ENCODE results near the gene IFT81.
"Not testable (repeated sequence)": the region's sequence is repeated elsewhere in the genome, so short reads cannot be mapped to it uniquely, and the experiment has no call there.

The IFT81 gene

GRCh38 chr12:110245369-110245772 lies 121.2 kb downstream of the IFT81 start:
- no peak for DNase-seq (ENCODE audit: low spot score)

DNA sequence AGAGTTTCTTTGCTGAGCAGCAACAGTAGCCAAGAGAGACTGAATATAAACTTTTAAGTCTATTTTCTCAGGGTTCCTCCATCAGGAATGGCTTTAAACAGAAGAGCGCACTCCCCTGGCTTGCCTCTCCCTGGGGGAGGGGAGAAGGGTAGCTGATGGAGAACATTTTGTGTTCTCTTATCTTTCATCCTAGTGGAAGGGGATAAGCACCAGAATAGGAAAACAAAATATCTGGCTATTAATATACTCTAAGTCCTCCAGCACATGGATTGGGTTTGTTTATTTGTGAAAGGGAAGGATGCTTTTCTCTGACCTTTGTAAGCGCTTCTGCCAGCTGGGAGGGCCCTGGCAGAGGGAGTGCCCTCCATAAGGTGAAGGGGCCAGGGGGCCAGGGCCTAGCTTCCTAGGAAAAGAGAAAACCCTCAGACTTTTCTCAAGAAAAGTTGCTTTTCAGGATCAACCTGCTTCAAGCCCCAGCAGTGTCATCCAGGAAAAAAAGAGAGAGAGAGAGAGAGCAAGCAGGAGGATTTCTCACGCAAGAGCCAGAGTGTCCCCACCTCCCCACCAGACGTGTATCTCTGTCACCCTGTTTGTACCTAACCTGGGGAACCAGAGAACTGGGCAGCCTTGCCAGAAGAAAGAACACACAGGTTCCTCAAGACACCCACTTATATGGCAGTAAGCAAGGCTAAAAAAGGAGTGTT lies 122.6 kb downstream of the IFT81 start:
- no peak for DNase-seq (ENCODE audit: low spot score)

- no peak for DNase-seq (ENCODE audit: low spot score)
Observed at GRCh38 chr12:110247340-110248095, 123.4 kb downstream of the IFT81 start.

GRCh38 chr12:110248096-110248447 lies 123.9 kb downstream of the IFT81 start:
- no peak for DNase-seq (ENCODE audit: low spot score)

DNA sequence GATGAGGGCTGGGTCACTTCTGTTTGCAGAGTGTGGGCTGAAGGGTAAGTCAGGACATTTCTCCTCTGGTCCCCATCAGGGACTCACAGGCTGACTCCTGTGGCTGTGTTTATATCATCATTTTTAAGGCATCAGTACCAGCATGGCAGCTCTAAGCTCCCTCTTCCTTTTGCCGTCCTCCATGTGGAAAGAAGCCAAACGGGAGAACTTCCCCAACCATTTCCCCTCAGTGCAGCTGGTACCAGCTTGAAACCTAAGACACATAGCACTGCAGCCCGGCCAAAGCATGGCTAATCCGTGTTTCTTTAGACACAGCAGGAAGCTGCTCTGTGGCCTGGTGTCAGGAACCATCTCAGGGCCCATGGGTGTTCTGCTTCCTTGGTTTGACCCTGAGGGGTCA lies 124.9 kb downstream of the IFT81 start:
- DNase-seq (ENCODE audit: low spot score): no peak

- no peak for DNase-seq (ENCODE audit: low spot score)
Observed at GRCh38 chr12:110249716-110250225, 125.6 kb downstream of the IFT81 start.

- DNase-seq (ENCODE audit: low spot score): no peak
Observed at GRCh38 chr12:110251381-110251780, 127.2 kb downstream of the IFT81 start.

DNA sequence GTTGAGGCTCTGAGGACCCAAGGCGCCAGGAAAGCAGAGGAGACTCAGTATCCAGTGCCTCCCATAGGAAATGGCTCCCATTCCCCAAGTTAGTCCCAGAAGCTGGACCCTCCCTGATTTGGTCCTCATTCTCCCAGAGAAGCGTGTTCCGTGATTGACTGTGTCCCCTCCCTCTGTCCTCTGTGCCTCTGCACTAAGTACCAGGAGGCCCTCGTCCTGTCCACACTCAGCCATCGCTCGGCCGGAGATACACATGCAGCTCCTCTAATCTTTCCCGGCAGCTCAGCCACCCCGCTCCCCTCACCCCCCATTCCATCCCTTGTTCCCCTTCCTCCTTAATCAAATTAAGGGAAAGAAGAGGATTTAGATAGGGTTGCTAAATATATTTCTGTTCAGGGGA lies 128.6 kb downstream of the IFT81 start:
- no peak for DNase-seq (ENCODE audit: low spot score)

DNA sequence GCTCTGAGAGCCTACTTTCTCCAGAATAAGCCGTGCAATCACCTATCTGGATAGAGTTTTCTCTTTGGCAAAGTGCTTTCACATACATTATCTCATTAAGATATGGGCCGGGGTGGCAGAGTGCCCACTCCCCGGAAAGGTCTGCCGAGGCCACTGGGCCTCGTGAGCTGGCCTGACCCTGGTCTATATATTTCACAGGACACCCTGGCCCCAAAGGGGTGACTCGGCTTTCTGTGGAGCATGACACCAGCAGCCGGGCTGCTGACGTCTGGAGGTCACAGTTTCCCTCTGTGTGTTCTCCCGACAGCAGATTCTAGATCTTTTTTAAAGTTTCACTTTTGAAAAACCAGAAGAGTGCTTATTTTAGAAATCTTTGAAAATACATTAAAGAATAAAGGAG lies 129.0 kb downstream of the IFT81 start:
- DNase-seq (ENCODE audit: low spot score): no peak

DNA sequence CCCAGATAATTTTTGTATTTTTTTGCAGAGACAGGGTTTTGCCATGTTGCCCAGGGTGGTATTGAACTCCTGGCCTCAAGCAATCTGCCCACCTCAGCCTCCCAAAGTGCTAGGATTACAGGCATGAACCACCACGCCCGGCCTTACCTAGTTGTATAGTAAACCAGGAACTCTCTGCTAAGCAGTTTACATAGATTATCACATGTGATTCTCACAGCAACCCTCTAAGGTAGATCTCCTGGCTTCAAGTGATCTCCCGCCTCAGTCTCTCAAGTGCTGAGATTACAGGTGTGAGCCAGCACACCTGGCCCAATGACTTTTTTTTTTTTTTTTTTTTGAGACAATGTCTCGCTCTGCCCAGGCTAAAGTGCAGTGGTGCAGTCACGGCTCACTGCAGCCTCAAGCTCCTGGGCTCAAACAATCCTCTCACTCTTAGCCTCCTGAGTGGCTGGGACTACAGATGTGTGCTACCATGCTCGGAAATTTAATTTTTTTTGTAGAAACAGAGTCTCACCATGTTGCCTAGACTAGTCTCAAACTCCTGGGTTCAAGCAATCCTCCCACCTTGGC lies 130.9 kb downstream of the IFT81 start:
- no peak for DNase-seq (ENCODE audit: low spot score)

GRCh38 chr12:110255890-110256456 lies 131.8 kb downstream of the IFT81 start:
- not testable (repeated sequence) for DNase-seq (ENCODE audit: low spot score)

- no peak for DNase-seq (ENCODE audit: low spot score)
Observed at GRCh38 chr12:110256780-110257431, 132.7 kb downstream of the IFT81 start.

DNA sequence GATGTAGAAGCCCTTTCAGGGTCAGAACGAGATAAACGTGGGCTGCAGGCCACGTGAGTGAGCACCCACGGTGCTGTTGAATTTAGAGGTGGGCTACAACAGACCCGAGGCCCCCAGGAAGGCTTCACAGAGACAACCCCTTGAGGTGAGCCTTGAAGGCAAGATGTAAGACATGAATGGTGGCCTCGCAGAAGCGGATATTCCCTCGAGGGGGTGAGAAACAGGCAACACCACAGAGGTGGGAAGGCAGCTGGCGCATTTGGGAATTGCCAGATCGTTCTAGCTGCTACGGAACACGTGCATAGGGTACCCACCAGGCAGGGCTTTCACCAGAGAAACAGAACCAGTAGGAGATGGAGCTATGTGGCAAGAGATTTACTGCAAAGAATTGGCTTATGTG lies 134.3 kb downstream of the IFT81 start:
- DNase-seq (ENCODE audit: low spot score): no peak

DNA sequence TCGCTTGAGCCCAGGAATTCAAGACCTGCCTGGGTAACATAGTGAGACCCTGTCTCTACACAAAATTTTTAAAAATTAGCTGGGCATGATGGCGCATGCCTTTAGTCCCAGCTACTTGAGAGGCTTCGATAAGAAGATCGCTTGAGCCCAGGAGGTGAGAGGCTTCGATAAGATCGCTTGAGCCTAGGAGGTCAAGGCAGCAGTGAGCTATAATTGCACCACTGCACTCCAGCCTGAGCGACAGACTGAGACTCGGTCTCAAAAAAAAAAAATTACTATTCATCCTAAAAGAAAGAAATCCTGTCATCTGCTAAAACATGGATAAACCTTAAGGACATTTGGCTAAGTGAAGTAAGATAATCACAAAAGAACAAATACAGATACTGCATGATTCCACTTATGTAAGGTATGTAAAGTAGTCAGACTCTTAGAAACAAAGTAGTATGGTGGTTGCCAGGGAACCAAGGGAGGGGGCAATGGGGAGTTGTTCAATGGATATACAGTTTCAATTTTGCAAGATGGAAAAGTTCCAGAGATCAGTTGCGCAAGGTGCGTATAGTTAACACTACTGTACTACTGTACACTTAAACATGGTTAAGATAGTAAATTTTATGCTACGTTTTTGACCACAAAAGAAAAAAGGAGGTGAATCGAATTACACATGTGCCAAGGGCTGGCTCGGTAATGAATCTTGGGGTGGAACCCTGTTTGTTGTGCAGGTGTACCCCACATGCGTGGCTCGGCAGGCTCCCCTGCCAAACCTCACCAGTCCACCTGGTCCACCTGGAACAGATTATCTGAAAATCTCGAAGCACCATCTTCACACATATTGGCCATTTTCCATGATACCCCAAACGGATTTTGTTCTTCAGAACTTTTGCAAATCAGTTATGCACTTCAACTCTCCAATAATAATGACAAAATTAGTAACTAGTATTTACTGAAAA lies 138.6 kb downstream of the IFT81 start:
- no peak for DNase-seq (ENCODE audit: low spot score)

DNA sequence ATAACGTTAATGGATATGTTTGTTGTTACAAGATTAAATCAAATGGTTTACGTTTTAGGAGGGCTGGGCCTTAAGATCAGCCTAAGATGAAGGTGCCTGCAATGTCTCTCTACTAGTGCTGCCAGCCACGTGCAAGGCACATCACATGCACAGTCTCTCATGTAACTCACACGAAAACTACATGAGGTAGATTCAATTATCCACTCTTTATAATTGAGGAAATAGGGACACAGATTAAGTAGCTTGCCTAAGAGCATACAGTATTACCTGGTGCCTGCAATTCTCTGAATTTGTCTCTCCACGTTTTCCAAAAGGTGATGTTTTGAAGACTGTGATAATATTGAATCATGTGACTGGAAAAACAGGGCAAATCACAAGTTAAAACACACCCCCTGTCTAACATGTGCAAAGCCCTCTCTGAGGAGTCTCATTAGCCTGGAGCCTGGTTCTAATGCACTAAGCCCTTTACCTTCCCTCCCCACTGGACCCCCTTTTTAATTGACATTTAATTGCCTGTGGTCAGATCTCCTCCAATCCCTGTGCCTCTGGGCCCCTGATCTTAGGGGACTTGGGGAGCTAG lies 142.3 kb downstream of the IFT81 start:
- DNase-seq (ENCODE audit: low spot score): no peak

DNA sequence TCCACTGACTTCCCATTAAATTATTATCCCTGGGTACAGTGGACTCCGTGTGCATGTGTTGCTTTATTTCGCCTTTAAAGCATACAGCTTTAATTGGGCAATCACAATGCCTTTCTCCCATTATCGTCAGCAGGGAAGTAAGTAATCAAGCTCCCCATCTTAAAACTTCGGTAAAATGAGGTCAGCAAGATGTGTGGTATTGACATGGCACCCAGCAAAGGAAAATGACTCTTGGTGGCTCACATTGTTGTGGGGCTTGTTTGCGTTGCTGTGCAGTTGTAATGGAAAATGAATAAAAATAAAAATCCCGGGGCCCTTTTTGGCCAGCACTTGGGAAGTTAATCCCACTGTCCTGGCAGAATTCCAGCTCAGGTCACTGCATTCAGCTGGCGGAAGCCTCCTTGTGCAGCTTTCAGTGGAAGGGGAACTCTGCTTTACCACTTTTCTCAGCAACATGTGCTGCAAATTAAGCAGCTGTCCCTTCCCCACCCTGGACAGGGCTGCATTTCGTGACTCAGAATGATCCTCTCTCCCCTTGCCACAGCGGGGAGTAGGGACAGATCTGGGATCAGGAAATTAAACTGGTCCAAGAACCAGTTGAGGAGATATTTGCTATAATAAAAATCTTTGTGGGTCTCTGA lies 142.9 kb downstream of the IFT81 start:
- no peak for DNase-seq (ENCODE audit: low spot score)

Data from COLO829 (cell line).